ENCODE data around the gene BEND3. TPM values are rescaled to one million over a fixed set of nuclear protein-coding genes. Genes with fewer than 3 reads are reported as not detected.

Gene BEND3
- total RNA-seq, 6 donors from 2014 or later, result 2.1 to 5.8 (median 3.1) TPM

DNA sequence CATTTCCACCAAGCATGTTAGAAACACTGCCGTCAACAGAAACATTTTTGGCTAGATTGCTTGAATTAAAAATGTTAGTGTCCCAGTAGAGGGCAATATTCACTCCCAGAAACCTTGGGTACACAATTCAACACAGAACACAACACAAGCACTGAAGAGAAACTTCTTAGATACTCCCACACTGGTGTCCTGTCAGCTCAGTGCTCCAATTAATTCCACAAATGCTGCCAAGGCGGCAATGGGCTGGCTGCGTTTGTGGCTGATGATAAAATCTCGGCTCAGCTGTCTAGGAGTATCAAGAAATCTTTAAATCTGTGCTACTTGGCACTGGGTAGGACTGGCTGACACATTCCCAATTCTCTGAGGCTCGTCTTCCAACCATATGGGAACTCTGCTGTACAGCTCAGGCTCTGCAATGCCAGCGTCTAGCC, 39.3 kb downstream of the BEND3 start:
- DNase-seq, result no peak
- no peak overlapping the region for H3K4me3 ChIP-seq

DNA sequence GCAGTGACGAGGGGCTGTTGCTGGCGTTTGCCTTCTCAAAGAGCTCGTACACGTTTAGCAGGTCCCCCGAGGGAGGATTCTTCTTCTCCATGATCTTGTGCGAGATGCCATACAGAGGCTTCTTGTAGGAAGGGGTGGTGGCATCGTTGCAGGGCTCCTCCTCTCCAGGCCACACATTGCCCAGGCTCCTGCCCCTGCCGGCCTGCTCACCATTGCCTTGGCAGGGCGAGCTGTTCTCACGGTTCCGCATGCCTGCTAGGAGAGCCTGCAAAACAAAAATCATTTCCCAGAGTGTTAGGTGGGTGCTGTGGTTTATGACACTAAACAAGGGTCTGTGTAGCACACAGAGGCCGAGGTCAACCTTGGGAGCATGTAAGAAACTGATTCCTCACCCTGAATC, 44.6 kb downstream of the BEND3 start:
- H3K36me3 ChIP-seq, result peaks cover 0 to 20% (median 10%) of the 10 kb centered on the region in 4 donors
- TF ChIP-seq POLR2AphosphoS5 (IDR thresholded peaks at IDR 0.05) (no peak), POLR2A (IDR thresholded peaks at IDR 0.05) (no peak), EP300 (IDR thresholded peaks at IDR 0.05) (no peak)
- TF ChIP-seq, protein P1, sequence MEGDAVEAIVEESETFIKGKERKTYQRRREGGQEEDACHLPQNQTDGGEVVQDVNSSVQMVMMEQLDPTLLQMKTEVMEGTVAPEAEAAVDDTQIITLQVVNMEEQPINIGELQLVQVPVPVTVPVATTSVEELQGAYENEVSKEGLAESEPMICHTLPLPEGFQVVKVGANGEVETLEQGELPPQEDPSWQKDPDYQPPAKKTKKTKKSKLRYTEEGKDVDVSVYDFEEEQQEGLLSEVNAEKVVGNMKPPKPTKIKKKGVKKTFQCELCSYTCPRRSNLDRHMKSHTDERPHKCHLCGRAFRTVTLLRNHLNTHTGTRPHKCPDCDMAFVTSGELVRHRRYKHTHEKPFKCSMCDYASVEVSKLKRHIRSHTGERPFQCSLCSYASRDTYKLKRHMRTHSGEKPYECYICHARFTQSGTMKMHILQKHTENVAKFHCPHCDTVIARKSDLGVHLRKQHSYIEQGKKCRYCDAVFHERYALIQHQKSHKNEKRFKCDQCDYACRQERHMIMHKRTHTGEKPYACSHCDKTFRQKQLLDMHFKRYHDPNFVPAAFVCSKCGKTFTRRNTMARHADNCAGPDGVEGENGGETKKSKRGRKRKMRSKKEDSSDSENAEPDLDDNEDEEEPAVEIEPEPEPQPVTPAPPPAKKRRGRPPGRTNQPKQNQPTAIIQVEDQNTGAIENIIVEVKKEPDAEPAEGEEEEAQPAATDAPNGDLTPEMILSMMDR (IDR thresholded peaks at IDR 0.05), result no peak
- no peak for DNase-seq
- H3K4me1 ChIP-seq, result no peaks in the 10 kb centered on the region
- ATAC-seq (ENCODE audit: low FRiP score in 2 of 2), result no peak
- no peak overlapping the region for H3K27ac ChIP-seq
- H3K27me3 ChIP-seq, result no peaks in the 10 kb centered on the region
- no peak overlapping the region for H3K4me3 ChIP-seq
- WGBS, 2 donors, result 89 to 95% methylated on average over 11 to 12 of the region's 12 CpGs
- no peaks in the 10 kb centered on the region for H3K9me3 ChIP-seq

More for the DNA sequence above, 39.3 kb downstream of the BEND3 start:
- TF ChIP-seq POLR2A (IDR thresholded peaks at IDR 0.05) (no peak), POLR2AphosphoS5 (IDR thresholded peaks at IDR 0.05) (no peak), EP300 (IDR thresholded peaks at IDR 0.05) (no peak)
- TF ChIP-seq, protein P1 (IDR thresholded peaks at IDR 0.05), result no peak
- 79 to 80% methylated on average over 5 to 6 of the region's 6 CpGs for WGBS, 2 donors
- Histone ChIP-seq H3K36me3 (peaks cover 0 to under 1% (median 0%) of the 10 kb centered on the region in 4 donors), H3K27me3 (no peaks in the 10 kb centered on the region), H3K4me1 (no peaks in the 10 kb centered on the region), H3K9me3 (no peaks in the 10 kb centered on the region), H3K27ac (no peak overlapping the region)
- ATAC-seq (ENCODE audit: low FRiP score in 2 of 2), result peak in 1 of 2 donors; percentile 42

DNA sequence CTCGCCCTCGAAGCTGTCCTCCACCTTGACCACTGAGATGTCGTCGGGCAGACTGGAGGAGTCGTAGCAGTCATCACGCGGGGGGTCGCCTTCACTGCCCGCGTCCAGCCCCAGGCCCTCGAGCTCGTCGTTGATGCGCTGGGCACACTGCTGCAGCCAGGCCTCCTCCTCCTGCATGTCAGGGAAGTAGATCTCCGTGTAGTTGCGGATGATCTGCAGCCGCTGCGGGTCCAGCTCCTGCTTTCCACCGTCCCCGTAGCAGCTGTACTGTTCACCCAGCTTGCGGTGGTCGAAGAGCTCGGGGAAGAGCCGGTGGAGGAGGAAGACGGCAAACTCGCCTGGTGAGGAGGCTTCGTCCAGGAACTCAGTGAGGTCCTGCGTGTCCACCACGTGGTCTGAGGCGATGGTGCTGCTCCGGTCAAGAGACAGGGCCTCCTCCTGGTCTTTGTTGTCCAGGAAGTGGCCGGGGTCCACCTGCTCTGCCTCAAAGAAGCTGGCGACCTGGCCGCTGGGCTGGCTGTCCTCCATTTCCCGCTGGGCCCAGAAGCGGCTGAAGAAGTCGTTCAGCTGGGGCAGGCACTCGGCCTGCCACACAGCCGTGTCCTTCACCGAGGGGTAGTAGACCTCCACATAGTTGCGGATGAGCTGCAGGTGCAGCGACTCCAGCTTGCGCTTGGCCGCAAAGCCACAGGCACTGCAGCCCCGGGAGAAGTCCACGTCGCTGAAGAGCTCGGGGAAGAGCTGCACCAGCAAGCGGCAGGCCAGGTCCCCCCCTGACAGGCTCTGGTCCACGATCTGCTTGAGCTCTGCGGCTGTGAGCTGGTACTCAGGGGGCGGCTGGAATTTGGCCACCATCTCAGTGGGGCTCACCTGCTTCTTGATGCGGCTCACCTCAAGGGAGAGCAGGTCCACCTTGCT, 45.4 kb downstream of the BEND3 start:
- Histone ChIP-seq H3K4me3 (no peak overlapping the region), H3K27ac (no peak overlapping the region), H3K4me1 (peaks cover 1 to 4% (median 2%) of the 10 kb centered on the region in 4 donors), H3K36me3 (peaks cover 0 to 20% (median 10%) of the 10 kb centered on the region in 4 donors), H3K27me3 (no peaks in the 10 kb centered on the region), H3K9me3 (no peaks in the 10 kb centered on the region)
- DNase-seq (peak in 1 of 2 donors; percentile 67), ATAC-seq (ENCODE audit: low FRiP score in 2 of 2) (no peak)
- TF ChIP-seq, protein P1 (IDR thresholded peaks at IDR 0.05), result no peak
- TF ChIP-seq POLR2AphosphoS5 (IDR thresholded peaks at IDR 0.05), result no peak
- TF ChIP-seq EP300 (IDR thresholded peaks at IDR 0.05), result no peak
- no peak for TF ChIP-seq POLR2A (IDR thresholded peaks at IDR 0.05)
- 94 to 97% methylated on average over 34 to 53 of the region's 53 CpGs for WGBS, 2 donors

DNA sequence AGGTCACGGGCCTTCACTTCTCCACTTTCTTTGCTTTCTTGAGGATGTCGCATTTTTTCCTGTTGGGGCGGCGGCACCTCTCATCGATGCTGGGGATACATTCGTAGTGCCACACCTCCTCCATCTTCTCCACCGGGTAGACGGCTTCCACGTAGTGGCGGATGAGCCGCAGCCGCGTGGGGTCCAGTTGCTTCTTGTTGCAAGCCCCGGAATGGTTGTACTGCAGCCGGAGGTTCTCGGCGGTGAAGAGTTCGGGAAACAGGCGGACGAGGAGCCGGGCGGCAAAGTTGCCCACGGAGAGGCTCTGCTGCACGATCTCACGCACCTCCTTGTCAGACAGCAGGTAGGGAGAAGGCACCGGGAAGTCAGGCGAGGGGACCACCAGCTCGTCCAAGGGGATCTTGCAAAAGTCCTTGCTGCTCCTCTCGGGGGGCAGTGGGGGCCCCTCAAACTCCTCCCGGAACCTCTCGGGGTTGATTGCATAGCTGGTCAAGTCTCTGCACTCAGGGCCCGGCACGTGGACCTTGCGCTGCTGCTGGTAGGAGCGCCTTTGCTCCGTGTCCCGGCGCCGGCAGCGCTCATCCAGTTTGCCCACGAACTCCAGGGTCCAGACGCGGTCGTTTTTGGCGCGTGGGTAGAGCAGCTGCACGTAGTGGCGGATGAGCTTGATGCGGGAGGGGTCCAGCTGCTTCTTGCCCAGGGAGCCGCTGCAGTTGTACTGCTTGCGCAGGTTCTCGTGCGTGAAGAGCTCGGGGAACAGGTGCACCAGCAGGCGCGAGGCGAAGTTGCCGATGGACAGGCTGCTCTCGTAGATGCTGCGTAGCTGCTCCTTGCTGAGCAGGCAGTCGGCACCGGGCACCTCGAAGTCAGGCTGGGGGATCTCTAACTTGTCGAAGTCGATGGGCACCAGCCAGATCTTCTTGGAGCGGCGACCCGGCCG, 46.4 kb downstream of the BEND3 start:
- ATAC-seq (ENCODE audit: low FRiP score in 2 of 2) (no peak), DNase-seq (peak in 1 of 2 donors; percentile 83)
- 98% methylated on average over 54 to 68 of the region's 69 CpGs for WGBS, 2 donors
- H3K4me1 ChIP-seq, result peaks cover 7 to 10% (median 8%) of the 10 kb centered on the region in 4 donors
- TF ChIP-seq, protein P1 (IDR thresholded peaks at IDR 0.05), result no peak
- TF ChIP-seq EP300 (IDR thresholded peaks at IDR 0.05) (no peak), POLR2AphosphoS5 (IDR thresholded peaks at IDR 0.05) (no peak), POLR2A (IDR thresholded peaks at IDR 0.05) (no peak)
- H3K27me3 ChIP-seq, result no peaks in the 10 kb centered on the region
- H3K9me3 ChIP-seq, result no peaks in the 10 kb centered on the region
- no peak overlapping the region for H3K27ac ChIP-seq
- H3K4me3 ChIP-seq, result no peak overlapping the region
- peaks cover 0 to 20% (median 10%) of the 10 kb centered on the region in 4 donors for H3K36me3 ChIP-seq

All from upper lobe of left lung (tissue), 6 donors.